Measurements from ENCODE around the gene ARID3A. TPM values are rescaled to one million over a fixed set of nuclear protein-coding genes. Genes with fewer than 3 reads are reported as not detected.

Gene ARID3A
- total RNA-seq, 1 experiment from 2014 or later, result 239 TPM

DNA sequence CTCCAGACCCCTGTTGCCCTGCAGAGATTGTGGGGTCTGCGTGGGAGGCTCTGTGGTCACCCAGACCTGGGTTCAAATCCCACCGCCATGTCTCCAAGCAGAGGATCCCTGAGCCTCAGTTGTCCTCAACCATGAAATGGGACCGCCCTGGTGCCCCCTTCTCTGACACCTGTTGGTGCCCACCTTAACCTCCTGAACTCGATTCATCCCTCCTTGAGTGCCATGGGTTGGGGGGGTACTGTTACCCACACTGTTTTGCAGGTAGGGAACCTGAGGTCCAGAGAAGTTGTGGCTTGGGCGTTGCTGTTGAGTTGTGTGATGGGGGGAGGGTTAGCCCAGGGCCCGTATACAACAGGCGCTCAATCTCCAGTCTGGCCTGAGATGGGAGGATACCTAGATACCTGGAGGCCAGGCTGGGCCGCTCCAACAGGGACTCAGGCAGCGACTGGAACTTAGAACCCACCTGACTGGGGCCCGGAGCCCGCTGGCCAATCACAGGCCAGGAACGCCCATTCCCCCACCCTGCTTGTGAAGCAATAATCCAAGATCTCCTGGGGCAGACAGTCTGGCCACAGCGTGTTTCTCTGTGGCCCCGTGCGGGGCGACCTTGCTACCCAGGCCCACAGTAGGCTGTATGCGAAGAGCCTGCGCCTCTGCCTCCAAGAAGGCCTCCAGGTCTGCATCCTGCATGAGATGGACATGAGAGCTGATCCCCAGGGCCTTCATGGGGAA is 2.8 kb downstream of the ARID3A start:
- H3K36me3 Mint-ChIP-seq (ENCODE audit: insufficient read depth, unreplicated experiment), result peaks cover 50% of the 10 kb centered on the region
- intact Hi-C loops (cut with micrococcal nuclease; ENCODE audit: unreplicated experiment), result no loop called here
- peaks cover 41% of the 10 kb centered on the region for H3K4me1 ChIP-seq
- peak overlapping the region; percentile 98 for H3K4me3 ChIP-seq (ENCODE audit: low read depth, low read length)
- no peak overlapping the region for H3K27ac Mint-ChIP-seq (ENCODE audit: unreplicated experiment)
- H3K9me3 Mint-ChIP-seq (ENCODE audit: unreplicated experiment), result no peaks in the 10 kb centered on the region
- BruUV-seq (replicated peaks), result TSS peak; percentile 13
- H3K27me3 Mint-ChIP-seq (ENCODE audit: insufficient read depth, unreplicated experiment), result no peaks in the 10 kb centered on the region
- no peak for DNase-seq
- no peaks in the 10 kb centered on the region for H3K27me3 ChIP-seq (replicated peaks; ENCODE audit: control insufficient read depth, insufficient read depth, low read length)
- peaks cover 3% of the 10 kb centered on the region for H3K36me3 ChIP-seq (ENCODE audit: control insufficient read depth, insufficient read depth, low read length)
- TF ChIP-seq, protein P1, sequence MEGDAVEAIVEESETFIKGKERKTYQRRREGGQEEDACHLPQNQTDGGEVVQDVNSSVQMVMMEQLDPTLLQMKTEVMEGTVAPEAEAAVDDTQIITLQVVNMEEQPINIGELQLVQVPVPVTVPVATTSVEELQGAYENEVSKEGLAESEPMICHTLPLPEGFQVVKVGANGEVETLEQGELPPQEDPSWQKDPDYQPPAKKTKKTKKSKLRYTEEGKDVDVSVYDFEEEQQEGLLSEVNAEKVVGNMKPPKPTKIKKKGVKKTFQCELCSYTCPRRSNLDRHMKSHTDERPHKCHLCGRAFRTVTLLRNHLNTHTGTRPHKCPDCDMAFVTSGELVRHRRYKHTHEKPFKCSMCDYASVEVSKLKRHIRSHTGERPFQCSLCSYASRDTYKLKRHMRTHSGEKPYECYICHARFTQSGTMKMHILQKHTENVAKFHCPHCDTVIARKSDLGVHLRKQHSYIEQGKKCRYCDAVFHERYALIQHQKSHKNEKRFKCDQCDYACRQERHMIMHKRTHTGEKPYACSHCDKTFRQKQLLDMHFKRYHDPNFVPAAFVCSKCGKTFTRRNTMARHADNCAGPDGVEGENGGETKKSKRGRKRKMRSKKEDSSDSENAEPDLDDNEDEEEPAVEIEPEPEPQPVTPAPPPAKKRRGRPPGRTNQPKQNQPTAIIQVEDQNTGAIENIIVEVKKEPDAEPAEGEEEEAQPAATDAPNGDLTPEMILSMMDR (IDR thresholded peaks at IDR 0.05; ENCODE audit: insufficient read depth in 1 of 2, low read depth in 1 of 2, low read length in 1 of 2, severe bottlenecking in 1 of 2, unreplicated experiment in 1 of 2), result no peak
- POLR2A ChIA-PET, result no interaction called here
- CTCF ChIA-PET, result no interaction called here
- no peaks in the 10 kb centered on the region for H3K4me1 Mint-ChIP-seq (ENCODE audit: low read depth, unreplicated experiment)
- no peaks in the 10 kb centered on the region for H3K9me3 ChIP-seq
- H3K4me3 Mint-ChIP-seq (ENCODE audit: unreplicated experiment), result peak overlapping the region; percentile 85

DNA sequence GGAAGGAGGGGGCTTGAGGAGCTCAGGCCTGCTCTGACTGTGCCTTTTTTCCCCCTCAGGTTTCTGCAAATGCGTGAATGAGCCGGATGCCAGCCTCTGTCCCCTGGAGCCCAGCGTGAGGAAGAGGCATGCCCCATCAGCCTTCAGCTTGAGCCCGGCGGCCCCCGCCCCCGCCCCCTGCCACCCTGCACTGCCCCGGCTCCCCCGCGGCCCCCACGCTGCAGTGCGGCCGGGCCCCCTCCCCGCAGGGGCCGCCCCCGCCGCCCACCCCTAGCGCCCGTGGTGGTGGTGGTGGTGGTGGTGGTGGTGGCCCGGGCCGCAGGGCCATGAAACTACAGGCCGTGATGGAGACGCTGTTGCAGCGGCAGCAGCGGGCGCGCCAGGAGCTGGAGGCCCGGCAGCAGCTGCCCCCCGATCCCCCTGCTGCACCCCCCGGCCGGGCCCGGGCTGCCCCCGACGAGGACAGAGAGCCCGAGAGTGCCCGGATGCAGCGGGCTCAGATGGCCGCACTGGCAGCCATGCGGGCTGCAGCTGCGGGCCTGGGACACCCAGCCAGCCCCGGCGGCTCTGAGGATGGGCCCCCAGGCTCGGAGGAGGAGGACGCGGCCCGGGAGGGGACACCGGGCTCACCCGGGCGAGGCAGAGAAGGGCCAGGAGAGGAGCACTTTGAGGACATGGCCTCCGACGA is 3.5 kb downstream of the ARID3A start:
- H3K27me3 Mint-ChIP-seq (ENCODE audit: insufficient read depth, unreplicated experiment), result no peaks in the 10 kb centered on the region
- intact Hi-C loops (cut with micrococcal nuclease; ENCODE audit: unreplicated experiment), result no loop called here
- H3K4me1 ChIP-seq, result peaks cover 34% of the 10 kb centered on the region
- no peak overlapping the region for H3K4me3 Mint-ChIP-seq (ENCODE audit: unreplicated experiment)
- TF ChIP-seq, protein P1 (IDR thresholded peaks at IDR 0.05; ENCODE audit: insufficient read depth in 1 of 2, low read depth in 1 of 2, low read length in 1 of 2, severe bottlenecking in 1 of 2, unreplicated experiment in 1 of 2), result no peak
- H3K27ac Mint-ChIP-seq (ENCODE audit: unreplicated experiment), result no peak overlapping the region
- ChIA-PET CTCF (no interaction called here), POLR2A (no interaction called here)
- no peaks in the 10 kb centered on the region for H3K9me3 Mint-ChIP-seq (ENCODE audit: unreplicated experiment)
- H3K4me1 Mint-ChIP-seq (ENCODE audit: low read depth, unreplicated experiment), result no peaks in the 10 kb centered on the region
- H3K4me3 ChIP-seq (ENCODE audit: low read depth, low read length), result no peak overlapping the region
- H3K36me3 ChIP-seq (ENCODE audit: control insufficient read depth, insufficient read depth, low read length), result peaks cover 3% of the 10 kb centered on the region
- no TSS peak for BruUV-seq (replicated peaks)
- no peaks in the 10 kb centered on the region for H3K9me3 ChIP-seq
- peaks cover 57% of the 10 kb centered on the region for H3K36me3 Mint-ChIP-seq (ENCODE audit: insufficient read depth, unreplicated experiment)
- no peaks in the 10 kb centered on the region for H3K27me3 ChIP-seq (replicated peaks; ENCODE audit: control insufficient read depth, insufficient read depth, low read length)
- DNase-seq, result no peak

DNA sequence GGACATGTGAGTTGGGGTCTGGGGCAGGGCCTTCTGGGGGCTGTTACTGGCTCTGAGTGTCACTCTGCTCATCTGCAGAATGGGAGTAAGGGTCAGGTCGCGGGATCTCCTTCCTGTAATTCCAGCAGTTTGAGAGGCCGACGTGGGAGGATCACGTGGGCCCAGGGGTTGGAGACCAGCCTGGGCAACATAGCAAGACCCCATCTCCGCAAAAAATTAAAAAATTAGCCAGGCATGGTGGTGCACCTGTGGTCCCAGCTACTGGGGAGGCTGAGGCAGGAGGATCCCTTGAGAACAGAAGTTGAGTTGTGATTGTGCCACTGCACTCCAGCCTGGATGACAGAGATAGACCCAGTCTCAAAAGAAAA is 4.0 kb downstream of the ARID3A start:
- no peak overlapping the region for H3K4me3 Mint-ChIP-seq (ENCODE audit: unreplicated experiment)
- ChIA-PET CTCF (no interaction called here), POLR2A (no interaction called here)
- no peak for DNase-seq
- no peaks in the 10 kb centered on the region for H3K27me3 ChIP-seq (replicated peaks; ENCODE audit: control insufficient read depth, insufficient read depth, low read length)
- no peaks in the 10 kb centered on the region for H3K9me3 Mint-ChIP-seq (ENCODE audit: unreplicated experiment)
- no peaks in the 10 kb centered on the region for H3K4me1 Mint-ChIP-seq (ENCODE audit: low read depth, unreplicated experiment)
- intact Hi-C loops (cut with micrococcal nuclease; ENCODE audit: unreplicated experiment), result no loop called here
- H3K4me3 ChIP-seq (ENCODE audit: low read depth, low read length), result no peak overlapping the region
- H3K9me3 ChIP-seq, result no peaks in the 10 kb centered on the region
- peaks cover 62% of the 10 kb centered on the region for H3K36me3 Mint-ChIP-seq (ENCODE audit: insufficient read depth, unreplicated experiment)
- peaks cover 3% of the 10 kb centered on the region for H3K36me3 ChIP-seq (ENCODE audit: control insufficient read depth, insufficient read depth, low read length)
- TF ChIP-seq, protein P1 (IDR thresholded peaks at IDR 0.05; ENCODE audit: insufficient read depth in 1 of 2, low read depth in 1 of 2, low read length in 1 of 2, severe bottlenecking in 1 of 2, unreplicated experiment in 1 of 2), result no peak
- peaks cover 29% of the 10 kb centered on the region for H3K4me1 ChIP-seq
- no peaks in the 10 kb centered on the region for H3K27me3 Mint-ChIP-seq (ENCODE audit: insufficient read depth, unreplicated experiment)
- no TSS peak for BruUV-seq (replicated peaks)
- no peak overlapping the region for H3K27ac Mint-ChIP-seq (ENCODE audit: unreplicated experiment)
